GM12801 (cell line): ENCODE results near the gene PLB1.

Experiments used
- CTCF ChIP-seq: IDR thresholded peaks from one replicate; pipeline ENCODE4 v1.5.1; 2011; ENCODE audit warnings: control low read depth; ENCODE audit not compliant: insufficient read length; ENCODE audit errors: extremely low read depth

Gene PLB1

GRCh38 chr2:28612131-28612812 lies 116.4 kb downstream of the PLB1 start:
- no peak for TF ChIP-seq CTCF

- no peak for TF ChIP-seq CTCF
These were observed 117.3 kb downstream of the PLB1 start for GRCh38 chr2:28613186-28613585.

- TF ChIP-seq CTCF: no peak
These were observed 118.0 kb downstream of the PLB1 start for GRCh38 chr2:28613633-28614501.

GRCh38 chr2:28615706-28616105 lies 119.8 kb downstream of the PLB1 start:
- TF ChIP-seq CTCF: no peak

- TF ChIP-seq CTCF: no peak
These were observed 120.6 kb downstream of the PLB1 start for GRCh38 chr2:28616396-28616999.

- TF ChIP-seq CTCF: no peak
These were observed 121.8 kb downstream of the PLB1 start for GRCh38 chr2:28617502-28618184.
